LNCaP clone FGC (cell line): ENCODE measurements around the gene MRPS31.

Experiments
- DNase-seq: peaks from one replicate; pipeline ENCODE4 v3.0.0-alpha.2; 2011; ENCODE audit warnings: low read depth
- H3K4me3 ChIP-seq: 2 replicates; pipeline ENCODE4 v1.5.1; 2011; ENCODE audit warnings: mild to moderate bottlenecking, low read depth, low read length, control low read depth
- TF ChIP-seq, protein P1 (sequence below): IDR thresholded peaks from 2 replicates; pipeline ENCODE4 v1.5.1; 2012; ENCODE audit warnings: mild to moderate bottlenecking; ENCODE audit not compliant: control insufficient read depth, insufficient read depth; ENCODE audit errors: extremely low read depth

MRPS31 gene

DNA sequence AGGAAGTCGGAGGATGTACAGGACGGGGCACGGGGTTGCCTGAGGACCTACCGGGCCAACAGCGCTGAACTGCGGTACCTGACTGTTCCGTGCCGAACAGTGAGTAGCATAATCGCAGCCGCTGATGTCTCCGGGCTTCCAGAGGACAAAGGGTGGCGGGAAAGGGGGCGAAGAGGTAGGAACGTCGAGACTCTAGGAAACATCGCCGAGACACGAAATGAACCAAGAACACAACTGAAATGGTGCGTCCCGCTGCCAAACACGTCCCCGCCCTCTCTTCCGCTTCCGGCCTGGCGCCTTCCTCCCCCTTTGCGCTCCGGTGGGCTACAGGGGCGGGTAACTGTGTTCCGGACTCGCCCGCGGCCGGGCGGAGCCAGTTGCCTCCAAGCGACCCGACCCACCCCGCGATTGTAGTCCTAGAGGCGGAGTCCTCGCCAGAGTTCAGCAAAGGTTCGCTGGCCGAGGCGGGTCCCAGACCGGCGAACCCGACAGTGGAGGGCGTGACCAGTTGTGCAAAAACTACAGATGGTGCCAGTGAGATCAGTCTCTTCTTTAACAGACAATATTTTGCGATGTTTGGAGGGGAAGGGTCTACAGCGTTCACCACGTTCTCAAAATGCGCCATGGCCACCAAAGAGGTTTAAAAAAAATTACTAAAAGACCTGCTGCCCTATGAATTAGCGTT, at the start of gene MRPS31:
Gene MRPS31 (minus strand): TSS at position 257 of the 685 bp plus-strand sequence. CDS start 54 bp downstream, at position 203.
- H3K4me3 ChIP-seq, result peak within 1 kb of the TSS; percentile 96
- TF ChIP-seq, protein P1, sequence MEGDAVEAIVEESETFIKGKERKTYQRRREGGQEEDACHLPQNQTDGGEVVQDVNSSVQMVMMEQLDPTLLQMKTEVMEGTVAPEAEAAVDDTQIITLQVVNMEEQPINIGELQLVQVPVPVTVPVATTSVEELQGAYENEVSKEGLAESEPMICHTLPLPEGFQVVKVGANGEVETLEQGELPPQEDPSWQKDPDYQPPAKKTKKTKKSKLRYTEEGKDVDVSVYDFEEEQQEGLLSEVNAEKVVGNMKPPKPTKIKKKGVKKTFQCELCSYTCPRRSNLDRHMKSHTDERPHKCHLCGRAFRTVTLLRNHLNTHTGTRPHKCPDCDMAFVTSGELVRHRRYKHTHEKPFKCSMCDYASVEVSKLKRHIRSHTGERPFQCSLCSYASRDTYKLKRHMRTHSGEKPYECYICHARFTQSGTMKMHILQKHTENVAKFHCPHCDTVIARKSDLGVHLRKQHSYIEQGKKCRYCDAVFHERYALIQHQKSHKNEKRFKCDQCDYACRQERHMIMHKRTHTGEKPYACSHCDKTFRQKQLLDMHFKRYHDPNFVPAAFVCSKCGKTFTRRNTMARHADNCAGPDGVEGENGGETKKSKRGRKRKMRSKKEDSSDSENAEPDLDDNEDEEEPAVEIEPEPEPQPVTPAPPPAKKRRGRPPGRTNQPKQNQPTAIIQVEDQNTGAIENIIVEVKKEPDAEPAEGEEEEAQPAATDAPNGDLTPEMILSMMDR, result no peak; the same call in 1 of the 2 replicates
- peak; percentile 88 for DNase-seq

DNA sequence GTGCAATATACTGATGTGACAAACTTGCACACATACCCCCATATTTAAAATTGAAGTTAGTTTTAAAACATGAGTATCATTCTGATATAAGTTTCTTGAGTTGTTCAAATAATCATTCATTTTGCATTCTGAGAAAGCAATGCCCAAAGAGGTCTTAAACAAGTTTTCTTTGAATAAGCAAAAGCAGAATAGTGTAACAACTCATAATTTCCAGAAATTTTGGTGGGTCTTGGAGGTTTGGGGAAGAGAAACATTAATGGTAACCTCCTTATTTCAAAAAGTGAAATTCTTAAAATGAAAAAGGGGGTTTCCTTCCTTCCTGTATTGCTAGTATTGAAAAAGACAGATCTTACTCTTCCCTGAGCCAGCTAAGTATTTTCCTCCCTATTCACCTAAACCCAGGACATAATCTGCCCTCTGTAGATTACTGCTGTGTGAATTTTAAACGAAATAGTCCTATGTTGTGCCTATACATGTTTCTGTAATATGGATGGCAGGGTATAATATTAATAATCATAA, 48.9 kb upstream of the MRPS31 start:
- H3K4me3 ChIP-seq, result no peak overlapping the region
- TF ChIP-seq, protein P1, result no peak
- no peak for DNase-seq

DNA sequence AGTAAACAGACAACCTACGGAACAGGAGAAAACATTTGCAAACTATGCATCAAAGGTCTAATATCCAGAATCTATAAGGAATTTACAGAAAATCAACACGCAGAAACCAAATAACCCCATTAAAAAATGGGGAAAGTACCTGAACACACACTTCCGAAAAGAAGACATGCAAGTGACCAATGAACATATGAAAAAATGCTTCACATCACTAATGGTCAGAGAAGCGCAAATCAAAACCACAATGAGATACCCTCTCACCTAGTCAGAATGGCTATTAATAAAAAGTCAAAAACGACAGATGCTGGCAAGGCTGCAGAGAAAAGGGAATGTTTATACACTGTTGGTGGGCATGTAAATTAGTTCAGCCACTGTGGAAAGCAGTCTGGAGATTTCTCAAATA, 47.9 kb upstream of the MRPS31 start:
- TF ChIP-seq, protein P1, result no peak
- H3K4me3 ChIP-seq, result no peak overlapping the region
- no peak for DNase-seq

DNA sequence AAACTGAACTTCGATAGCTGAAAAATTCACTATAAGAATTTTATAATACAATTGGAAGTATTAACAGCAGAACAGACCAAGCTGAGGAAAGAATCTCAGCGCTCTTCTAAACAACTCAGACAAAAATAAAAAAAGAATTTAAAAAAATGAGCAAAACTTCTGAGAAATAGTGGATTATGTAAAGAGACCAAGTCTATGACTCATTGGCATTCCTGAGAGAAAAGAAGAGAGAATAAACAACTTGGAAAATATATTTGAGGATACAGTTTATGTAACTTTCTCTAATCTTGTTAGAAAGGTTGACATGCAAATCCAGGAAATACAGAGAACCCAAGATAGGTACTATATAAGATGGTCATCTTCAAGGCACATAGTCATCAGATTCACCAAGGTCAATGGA, 43.8 kb upstream of the MRPS31 start:
- TF ChIP-seq, protein P1, result no peak
- no peak overlapping the region for H3K4me3 ChIP-seq
- DNase-seq, result no peak

DNA sequence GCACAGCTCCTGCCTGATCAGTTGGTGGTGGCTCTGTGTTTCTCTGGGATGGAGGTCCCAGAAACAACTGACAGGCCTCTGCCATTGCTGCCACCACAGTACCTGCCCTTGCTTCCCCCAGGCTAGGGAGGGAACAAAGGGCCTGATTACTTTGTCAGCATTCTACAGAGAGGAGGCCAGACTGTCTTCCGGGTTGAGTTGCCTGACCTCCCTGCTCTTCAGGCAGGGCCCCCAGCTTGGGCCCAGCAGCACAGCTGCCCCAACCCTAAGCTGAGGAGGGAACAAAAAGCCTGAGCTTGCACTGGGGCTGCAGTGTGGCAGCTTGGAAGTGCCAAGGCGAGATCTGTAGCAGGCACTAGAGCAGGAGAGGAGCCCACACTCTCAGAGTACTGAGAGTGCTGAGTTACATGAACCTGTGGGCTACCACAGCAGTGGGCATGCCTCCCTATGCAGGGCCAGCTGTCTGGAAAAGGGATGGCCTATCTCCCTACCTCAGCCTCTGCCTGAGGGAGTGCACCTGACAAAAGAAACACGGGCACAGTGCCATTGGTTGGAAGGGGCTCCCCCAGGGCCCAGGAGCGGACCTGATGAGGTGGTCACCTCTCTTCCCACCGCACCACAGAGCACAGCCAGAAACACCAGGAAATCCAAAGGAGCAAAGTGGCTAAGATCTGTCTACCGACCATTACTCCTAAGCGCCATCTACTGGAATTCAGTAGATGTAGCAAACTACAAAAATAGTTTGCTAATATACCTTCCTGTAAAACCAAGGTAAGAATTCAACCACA, 42.9 kb upstream of the MRPS31 start:
- no peak for DNase-seq
- TF ChIP-seq, protein P1, result peak; percentile 61

DNA sequence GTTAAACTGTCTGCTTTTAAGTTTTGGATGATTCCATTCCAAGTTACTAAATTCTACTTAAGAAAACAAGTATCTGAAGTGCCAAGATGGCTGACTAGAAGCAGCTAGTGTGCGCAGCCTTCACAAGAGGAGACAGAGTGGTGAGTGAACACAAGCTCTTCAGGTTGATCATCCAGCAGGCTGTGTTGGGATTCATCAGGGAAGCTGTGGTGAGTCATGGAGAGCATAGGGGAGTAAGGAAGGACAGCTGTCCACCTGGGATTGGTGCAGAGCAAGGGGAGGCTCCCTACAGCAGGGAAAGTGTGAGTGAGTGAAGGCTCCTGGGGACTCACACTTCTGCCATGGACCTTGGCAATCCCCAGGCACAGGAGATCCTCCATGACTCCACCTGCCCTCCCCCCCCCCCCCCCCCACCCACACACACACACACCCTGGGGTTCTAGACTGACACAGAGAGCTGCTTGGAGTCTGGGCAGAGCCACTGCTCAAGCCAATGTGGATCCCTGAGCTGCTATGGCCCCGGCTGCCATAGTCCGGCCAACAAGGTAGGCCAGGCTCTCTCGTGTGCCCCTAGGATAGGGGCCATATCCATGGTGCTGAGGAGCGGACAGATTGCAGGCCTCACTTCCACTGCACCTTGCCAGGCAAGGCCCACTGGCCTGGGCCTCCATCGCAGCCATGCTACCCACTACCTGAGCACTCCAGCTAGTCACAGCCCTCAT, 41.9 kb upstream of the MRPS31 start:
- DNase-seq, result no peak
- TF ChIP-seq, protein P1, result no peak
- no peak overlapping the region for H3K4me3 ChIP-seq

More for the DNA sequence above, 42.9 kb upstream of the MRPS31 start:
- no peak overlapping the region for H3K4me3 ChIP-seq
